ENCODE measurements around the gene KCTD5. TPM values are rescaled to one million over a fixed set of nuclear protein-coding genes. Genes with fewer than 3 reads are reported as not detected.
A peak's percentile ranks its signal among the peaks of the same experiment; 100 is the strongest.
"Not testable (repeated sequence)": the region's sequence is repeated elsewhere in the genome, so short reads cannot be mapped to it uniquely, and the experiment has no call there.

KCTD5 gene
- total RNA-seq (2021) (60.4 and 66.5 TPM in 2 replicates), Bru-seq, nascent RNA (percentile 77 among the genes with signal in this experiment), BruChase-seq, experiment 1, labeled RNA remaining after a 2-hour chase (percentile 80 among the genes with signal in this experiment), BruChase-seq, experiment 2, labeled RNA remaining after a 6-hour chase (percentile 90 among the genes with signal in this experiment)
- long read RNA-seq, transcript KCTD5-201 (6 exons, 2,482 nt): major isoform, 124 of 137 reads
- long read RNA-seq, partial matches to known transcripts: 3 of 137 reads
- long read RNA-seq, other reads (novel, unspliced or antisense): 10 of 137 reads

GRCh38 chr16:2682209-2683021, at the start of gene KCTD5:
KCTD5 (plus strand) TSS chr16:2682523; CDS start chr16:2682549, 26 bp downstream.
- H3F3A ChIP-seq (ENCODE audit: insufficient read depth, low read depth): peaks cover 24% of the 10 kb centered on the region
- POLR2A ChIA-PET (ENCODE audit: unreplicated experiment): interaction anchor here (0.5 to 1.4 kb wide), 16 partner anchors 9 to 1319 kb away, joined by 3 to 19 read pairs (median 4); partner anchors contain the start of genes FLYWCH2, PRSS27 and TRAF7
- no peaks in the 10 kb centered on the region for H3K9me2 ChIP-seq (ENCODE audit: insufficient read depth)
- H3K27me3 ChIP-seq (ENCODE audit: insufficient read depth, low read depth): no peaks in the 10 kb centered on the region
- BruUV-seq (replicated peaks): no TSS peak
- peak within 1 kb of the TSS; percentile 85 for H3K4me2 ChIP-seq
- H2AFZ ChIP-seq: peak within 1 kb of the TSS; percentile 92
- H3K4me3 ChIP-seq: peak within 1 kb of the TSS; percentile 81
- intact Hi-C loops (cut with micrococcal nuclease; ENCODE audit: unreplicated experiment): loop anchor here (2.0 to 5.0 kb wide), 2 partner anchors 70 to 186 kb away; partner anchors contain the start of gene SRRM2
- CTCF ChIA-PET: interaction anchor here (0.7 to 1.0 kb wide), 3 partner anchors 9 to 223 kb away, joined by 3 to 6 read pairs (median 5); no protein-coding TSS in a partner anchor
- H3K27ac ChIP-seq: peak within 1 kb of the TSS; percentile 72
- peaks cover 10% of the 10 kb centered on the region; the same call in 1 of the 2 replicates for H3K36me3 ChIP-seq (ENCODE audit: low read depth)
- peaks cover 57% of the 10 kb centered on the region for H3K79me2 ChIP-seq (ENCODE audit: low read depth)
- no peak for TF ChIP-seq EZH2 (IDR thresholded peaks at IDR 0.05; ENCODE audit: low read depth)
- TF ChIP-seq CTCF (conservative IDR thresholded peaks at IDR 0.05): no peak
- H3K4me1 ChIP-seq (replicated peaks; ENCODE audit: insufficient read depth): peaks cover 33% of the 10 kb centered on the region
- DNase-seq: peak; percentile 95 to 100
- peaks cover 8% of the 10 kb centered on the region for H4K20me1 ChIP-seq (ENCODE audit: insufficient read depth)
- no peaks in the 10 kb centered on the region for H3K9me3 ChIP-seq (ENCODE audit: insufficient read depth, low read depth)

DNA sequence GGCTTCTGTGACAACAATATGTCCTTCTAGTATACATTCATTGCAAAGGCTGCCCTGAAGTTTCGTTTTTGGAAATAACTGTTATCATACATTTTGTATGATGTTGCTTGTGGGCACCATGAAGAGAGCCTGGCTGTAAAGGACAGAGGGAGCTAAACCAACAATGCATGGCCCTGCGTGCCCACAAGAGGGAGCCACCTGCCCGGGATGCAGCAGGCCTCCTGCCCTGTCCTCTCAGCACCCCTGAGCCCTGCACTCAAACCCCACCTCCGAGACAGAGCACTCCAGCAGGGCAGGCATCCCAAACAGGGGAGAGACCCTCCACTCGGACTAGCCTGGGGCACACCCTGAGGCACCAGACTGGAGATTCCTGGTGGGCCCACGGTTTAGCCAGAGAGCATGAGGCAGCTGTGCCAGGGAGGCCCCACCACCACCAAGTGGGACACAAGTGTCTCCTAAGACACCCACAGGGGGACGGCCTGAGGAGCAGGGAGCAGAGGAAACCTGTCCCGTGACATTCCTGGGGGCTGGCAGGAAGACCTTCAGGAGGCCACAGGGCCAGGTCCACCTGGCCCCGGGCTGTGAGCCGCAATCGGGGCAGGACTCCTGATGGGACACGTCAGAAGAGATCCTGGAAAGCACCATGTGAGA, 43.1 kb upstream of the KCTD5 start:
- H3F3A ChIP-seq (ENCODE audit: insufficient read depth, low read depth); H3K9me3 ChIP-seq (ENCODE audit: insufficient read depth, low read depth); H3K27me3 ChIP-seq (ENCODE audit: insufficient read depth, low read depth); H4K20me1 ChIP-seq (ENCODE audit: insufficient read depth); H3K4me2 ChIP-seq; H3K36me3 ChIP-seq (ENCODE audit: low read depth); BruUV-seq (replicated peaks); H3K79me2 ChIP-seq (ENCODE audit: low read depth); H3K9me2 ChIP-seq (ENCODE audit: insufficient read depth); H3K4me3 ChIP-seq; POLR2A ChIA-PET (ENCODE audit: unreplicated experiment); intact Hi-C loops (cut with micrococcal nuclease; ENCODE audit: unreplicated experiment); CTCF ChIA-PET; H3K4me1 ChIP-seq (replicated peaks; ENCODE audit: insufficient read depth); H2AFZ ChIP-seq; H3K27ac ChIP-seq: not testable (repeated sequence)
- peak in 1 of 2 experiments; percentile 84 for DNase-seq
- peak; percentile 60 for TF ChIP-seq CTCF (conservative IDR thresholded peaks at IDR 0.05)

GRCh38 chr16:2639722-2640072, 42.6 kb upstream of the KCTD5 start:
- H3K9me2 ChIP-seq (ENCODE audit: insufficient read depth); H3F3A ChIP-seq (ENCODE audit: insufficient read depth, low read depth); BruUV-seq (replicated peaks); H3K27ac ChIP-seq; H3K79me2 ChIP-seq (ENCODE audit: low read depth); intact Hi-C loops (cut with micrococcal nuclease; ENCODE audit: unreplicated experiment); H2AFZ ChIP-seq; H3K4me2 ChIP-seq; POLR2A ChIA-PET (ENCODE audit: unreplicated experiment); H4K20me1 ChIP-seq (ENCODE audit: insufficient read depth); H3K4me1 ChIP-seq (replicated peaks; ENCODE audit: insufficient read depth); H3K36me3 ChIP-seq (ENCODE audit: low read depth); H3K4me3 ChIP-seq; H3K27me3 ChIP-seq (ENCODE audit: insufficient read depth, low read depth); DNase-seq; CTCF ChIA-PET; H3K9me3 ChIP-seq (ENCODE audit: insufficient read depth, low read depth): not testable (repeated sequence)

DNA sequence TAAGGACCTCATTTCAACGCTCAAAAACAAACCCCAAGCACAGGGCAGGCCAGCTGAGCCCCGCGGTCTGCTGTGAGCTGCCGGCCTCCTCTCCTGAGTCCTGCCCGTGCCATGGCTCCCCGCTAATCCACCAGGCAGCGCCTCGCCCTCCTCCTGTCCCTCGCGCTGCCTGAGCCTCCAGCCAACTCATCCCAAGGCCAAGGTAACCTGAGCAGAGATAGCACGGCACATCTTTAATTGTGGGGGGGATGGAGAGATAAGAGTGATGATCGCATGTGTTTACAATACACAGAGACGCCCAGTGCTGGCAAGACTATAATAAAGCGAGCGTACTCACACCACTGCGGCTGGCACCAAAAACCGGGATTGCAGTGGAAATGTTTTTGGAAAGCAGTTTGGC, 39.8 kb upstream of the KCTD5 start:
- H3K9me3 ChIP-seq (ENCODE audit: insufficient read depth, low read depth); H4K20me1 ChIP-seq (ENCODE audit: insufficient read depth); H3F3A ChIP-seq (ENCODE audit: insufficient read depth, low read depth); intact Hi-C loops (cut with micrococcal nuclease; ENCODE audit: unreplicated experiment); H3K27ac ChIP-seq; H3K4me1 ChIP-seq (replicated peaks; ENCODE audit: insufficient read depth); H3K4me3 ChIP-seq; H3K27me3 ChIP-seq (ENCODE audit: insufficient read depth, low read depth); CTCF ChIA-PET; H3K79me2 ChIP-seq (ENCODE audit: low read depth); POLR2A ChIA-PET (ENCODE audit: unreplicated experiment); H3K9me2 ChIP-seq (ENCODE audit: insufficient read depth); H2AFZ ChIP-seq; DNase-seq; BruUV-seq (replicated peaks); H3K36me3 ChIP-seq (ENCODE audit: low read depth); H3K4me2 ChIP-seq: not testable (repeated sequence)

DNA sequence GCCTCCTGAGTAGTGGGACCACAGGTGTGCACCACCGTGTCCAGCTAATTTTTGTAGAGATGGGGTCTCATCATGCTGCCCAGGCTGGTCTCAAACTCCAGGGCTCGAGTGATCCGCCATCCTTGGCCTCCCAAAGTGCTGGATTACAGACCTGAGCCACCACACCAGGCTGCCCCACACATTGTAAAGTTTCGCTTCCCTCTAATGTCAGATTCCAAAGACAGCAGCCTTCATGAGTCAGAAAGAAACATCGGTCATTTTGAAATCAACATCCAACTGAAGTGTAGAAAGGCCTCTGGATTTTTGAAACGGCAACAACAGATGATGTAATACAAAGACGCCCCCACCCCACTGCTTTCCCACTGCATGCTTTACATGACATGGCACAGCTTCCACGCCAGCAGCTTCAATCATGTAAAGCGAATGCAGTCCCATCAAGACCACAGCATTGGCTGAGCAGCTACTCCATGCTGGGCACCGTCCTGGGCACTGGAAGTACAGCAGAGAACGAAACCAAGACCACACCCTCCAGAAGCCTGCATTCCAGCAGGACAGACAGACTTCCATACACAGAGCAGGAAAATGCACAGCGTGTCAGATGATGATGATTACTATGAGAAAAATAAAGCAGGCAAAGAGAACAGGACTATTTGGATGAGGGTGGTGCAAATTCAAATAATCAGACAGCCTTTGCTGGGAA, 37.4 kb upstream of the KCTD5 start:
- H3K9me2 ChIP-seq (ENCODE audit: insufficient read depth); CTCF ChIA-PET; H3K27ac ChIP-seq; DNase-seq; BruUV-seq (replicated peaks); H2AFZ ChIP-seq; H3K27me3 ChIP-seq (ENCODE audit: insufficient read depth, low read depth); H3K36me3 ChIP-seq (ENCODE audit: low read depth); H4K20me1 ChIP-seq (ENCODE audit: insufficient read depth); H3K4me2 ChIP-seq; intact Hi-C loops (cut with micrococcal nuclease; ENCODE audit: unreplicated experiment); H3K4me3 ChIP-seq; H3F3A ChIP-seq (ENCODE audit: insufficient read depth, low read depth); POLR2A ChIA-PET (ENCODE audit: unreplicated experiment); H3K9me3 ChIP-seq (ENCODE audit: insufficient read depth, low read depth); H3K79me2 ChIP-seq (ENCODE audit: low read depth); H3K4me1 ChIP-seq (replicated peaks; ENCODE audit: insufficient read depth): not testable (repeated sequence)

All from PC-9 (cell line).